Measurements from ENCODE around the gene LRRFIP2.

The LRRFIP2 gene

GRCh38 chr3:37024820-37025405 is 149.5 kb downstream of the LRRFIP2 start:
- TF ChIP-seq CTCF (IDR thresholded peaks at IDR 0.05), result no peak

GRCh38 chr3:37024092-37024491 is 150.3 kb downstream of the LRRFIP2 start:
- peak; percentile 49 for TF ChIP-seq CTCF (IDR thresholded peaks at IDR 0.05)

GRCh38 chr3:37017683-37018082 is 156.7 kb downstream of the LRRFIP2 start:
- no peak for TF ChIP-seq CTCF (IDR thresholded peaks at IDR 0.05)

DNA sequence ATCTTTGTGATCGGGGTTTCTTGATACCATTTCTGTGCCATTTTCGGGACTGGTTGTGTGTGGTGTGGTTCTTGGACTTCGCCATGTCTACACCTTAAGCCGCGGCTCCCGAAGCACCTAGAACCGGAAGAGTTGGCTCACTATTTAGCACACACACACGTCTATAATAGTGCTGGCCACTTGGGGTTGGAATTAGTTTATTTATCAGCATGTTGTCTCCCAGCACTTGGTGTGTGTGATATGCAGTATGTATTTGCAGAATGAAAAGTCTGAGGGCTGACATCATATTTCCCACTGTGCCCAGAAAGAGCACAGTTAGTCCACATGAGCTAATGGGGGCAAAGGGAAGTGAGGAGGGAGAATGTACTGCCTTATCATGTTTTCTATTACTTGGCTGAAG is 157.5 kb downstream of the LRRFIP2 start:
- TF ChIP-seq CTCF (IDR thresholded peaks at IDR 0.05), result no peak

- no peak for TF ChIP-seq CTCF (IDR thresholded peaks at IDR 0.05)
These were observed 158.7 kb downstream of the LRRFIP2 start for GRCh38 chr3:37015642-37016041.

GRCh38 chr3:37014620-37015019 is 159.8 kb downstream of the LRRFIP2 start:
- no peak for TF ChIP-seq CTCF (IDR thresholded peaks at IDR 0.05)

Data from LNCAP (cell line).